A673 (cell line): ENCODE results near the gene EPB41L4B.

Source experiments
- EZH2 ChIP-seq: fragments of 200-600 bp; sonication (generic); IDR thresholded peaks from 2 replicates; pipeline ENCODE4 v1.6.1; 2017; ENCODE audit warnings: borderline replicate concordance, low read depth, mild to moderate bottlenecking, mixed read lengths, antibody characterized with exemption, low read length; ENCODE audit not compliant: poor library complexity, severe bottlenecking
- TF ChIP-seq, protein P1 (sequence below): fragments of 300-800, 200-600 bp; sonication (generic); conservative IDR thresholded peaks from 2 replicates; pipeline ENCODE4 v1.5.1; 2017; ENCODE audit warnings: low read depth, mild to moderate bottlenecking, antibody characterized with exemption, low read length, moderate library complexity, mixed read lengths

DNA sequence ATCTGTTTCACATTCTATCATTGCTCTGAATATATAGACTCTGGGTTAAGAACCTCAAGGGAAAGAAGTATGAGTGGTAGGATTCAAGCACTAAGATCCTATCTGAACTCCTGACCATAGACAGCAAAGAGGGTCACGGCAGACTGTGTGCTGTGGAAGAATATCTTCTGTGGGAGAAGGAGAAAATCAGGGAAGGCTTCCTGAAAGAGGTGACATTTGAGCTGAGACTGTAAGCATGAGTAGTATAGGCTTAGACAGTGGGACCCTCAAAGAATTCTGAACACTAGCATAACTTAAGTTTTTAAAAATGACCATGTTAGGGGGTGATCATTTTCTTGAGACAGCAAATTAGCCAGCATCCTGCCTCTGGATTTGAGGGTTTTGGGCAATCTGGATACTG is 157.7 kb downstream of the EPB41L4B start:
- TF ChIP-seq, protein P1, sequence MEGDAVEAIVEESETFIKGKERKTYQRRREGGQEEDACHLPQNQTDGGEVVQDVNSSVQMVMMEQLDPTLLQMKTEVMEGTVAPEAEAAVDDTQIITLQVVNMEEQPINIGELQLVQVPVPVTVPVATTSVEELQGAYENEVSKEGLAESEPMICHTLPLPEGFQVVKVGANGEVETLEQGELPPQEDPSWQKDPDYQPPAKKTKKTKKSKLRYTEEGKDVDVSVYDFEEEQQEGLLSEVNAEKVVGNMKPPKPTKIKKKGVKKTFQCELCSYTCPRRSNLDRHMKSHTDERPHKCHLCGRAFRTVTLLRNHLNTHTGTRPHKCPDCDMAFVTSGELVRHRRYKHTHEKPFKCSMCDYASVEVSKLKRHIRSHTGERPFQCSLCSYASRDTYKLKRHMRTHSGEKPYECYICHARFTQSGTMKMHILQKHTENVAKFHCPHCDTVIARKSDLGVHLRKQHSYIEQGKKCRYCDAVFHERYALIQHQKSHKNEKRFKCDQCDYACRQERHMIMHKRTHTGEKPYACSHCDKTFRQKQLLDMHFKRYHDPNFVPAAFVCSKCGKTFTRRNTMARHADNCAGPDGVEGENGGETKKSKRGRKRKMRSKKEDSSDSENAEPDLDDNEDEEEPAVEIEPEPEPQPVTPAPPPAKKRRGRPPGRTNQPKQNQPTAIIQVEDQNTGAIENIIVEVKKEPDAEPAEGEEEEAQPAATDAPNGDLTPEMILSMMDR: no peak
- TF ChIP-seq EZH2: no peak
